Keratinocyte (primary cell): ENCODE measurements around the gene CDC14A. TPM values are rescaled to one million over a fixed set of nuclear protein-coding genes. Genes with fewer than 3 reads are reported as not detected.

Experiments used
- DNase-seq: peaks from one replicate; pipeline ENCODE4 v3.0.0-alpha.2; 2011; ENCODE audit warnings: low read depth, missing footprints, low spot score
- FAIRE-seq: peaks from 2 replicates; lab custom pipeline; 2011; peaks lifted over from hg19 to GRCh38; lab: Jason Lieb, UNC
- H2AFZ ChIP-seq: 2 replicates; pipeline ENCODE4 v1.6.0; 2012; ENCODE audit warnings: low read length, control low read depth, inconsistent platforms; ENCODE audit not compliant: control insufficient read depth
- H3K27ac ChIP-seq: 2 replicates; pipeline ENCODE4 v1.5.1; 2011; ENCODE audit warnings: low read length; ENCODE audit not compliant: control insufficient read depth, insufficient read depth
- H3K27me3 ChIP-seq: 3 replicates; pipeline ENCODE4 v1.6.0; 2011; ENCODE audit warnings: low read length; ENCODE audit not compliant: control insufficient read depth, insufficient read depth; ENCODE audit errors: extremely low read depth
- H3K36me3 ChIP-seq, 2 experiments: 2 replicates in 1 of 2; 3 replicates in 1 of 2; pipeline ENCODE4 v1.5.1; 2011; ENCODE audit warnings: low read length in 2 of 2, mild to moderate bottlenecking in 1 of 2; ENCODE audit not compliant: control insufficient read depth in 2 of 2, insufficient read depth in 2 of 2; ENCODE audit errors: extremely low read depth in 1 of 2
- H3K4me1 ChIP-seq: 3 replicates; pipeline ENCODE4 v1.5.1; 2011; ENCODE audit warnings: low read length; ENCODE audit not compliant: control insufficient read depth, insufficient read depth; ENCODE audit errors: extremely low read depth
- H3K4me2 ChIP-seq: 3 replicates; pipeline ENCODE4 v1.6.0; 2011; ENCODE audit warnings: low read depth, low read length; ENCODE audit not compliant: control insufficient read depth, insufficient read depth; ENCODE audit errors: extremely low read depth
- H3K4me3 ChIP-seq, 3 experiments: fragments of 200-600 bp in 1 of 3; sonication (generic) in 1 of 3; 2 replicates in 2 of 3; 3 replicates in 1 of 3; pipeline ENCODE4 v1.5.1; 2011 to 2016; ENCODE audit warnings: low read length in 3 of 3, mild to moderate bottlenecking in 3 of 3, control low read depth in 2 of 3, inconsistent platforms in 1 of 3, low read depth in 1 of 3, mixed read lengths in 1 of 3, mixed run types in 1 of 3, moderate library complexity in 1 of 3; ENCODE audit not compliant: control insufficient read depth in 2 of 3, insufficient read depth in 2 of 3; ENCODE audit errors: extremely low read depth in 1 of 3
- H3K79me2 ChIP-seq: 2 replicates; pipeline ENCODE4 v1.6.0; 2012; ENCODE audit warnings: low read length; ENCODE audit not compliant: control insufficient read depth, insufficient read depth
- H3K9ac ChIP-seq: 3 replicates; pipeline ENCODE4 v1.6.0; 2011; ENCODE audit warnings: low read length; ENCODE audit not compliant: control insufficient read depth, insufficient read depth; ENCODE audit errors: extremely low read depth
- H3K9me1 ChIP-seq: 3 replicates; pipeline ENCODE4 v1.6.0; 2011; ENCODE audit warnings: low read length; ENCODE audit not compliant: control insufficient read depth, insufficient read depth; ENCODE audit errors: extremely low read depth
- H3K9me3 ChIP-seq: 2 replicates; pipeline ENCODE4 v1.5.1; 2012; ENCODE audit warnings: low read depth, low read length; ENCODE audit not compliant: control insufficient read depth
- H4K20me1 ChIP-seq: 3 replicates; pipeline ENCODE4 v1.6.0; 2011; ENCODE audit warnings: low read length; ENCODE audit not compliant: control insufficient read depth, insufficient read depth; ENCODE audit errors: extremely low read depth
- CTCF ChIP-seq, 3 experiments: IDR thresholded peaks in 1 of 3; conservative IDR thresholded peaks in 1 of 3; optimal IDR thresholded peaks in 1 of 3; 2 replicates in 2 of 3; 3 replicates in 1 of 3; pipeline versions ENCODE3 to v1.5.1; 2011; ENCODE audit warnings: low read length in 3 of 3, mild to moderate bottlenecking in 3 of 3, moderate library complexity in 2 of 3, control low read depth in 1 of 3, inconsistent platforms in 1 of 3; ENCODE audit not compliant: insufficient read depth in 2 of 3; ENCODE audit errors: extremely low read depth in 1 of 3
- EZH2 ChIP-seq: IDR thresholded peaks from one replicate; pipeline ENCODE4 v1.6.1; 2012; ENCODE audit warnings: inconsistent platforms, mild to moderate bottlenecking, low read length, moderate library complexity
- dilution Hi-C: fragments of 300-500 bp; cut with MboI; formaldehyde crosslinking; loops from one replicate; pipeline ENCODE4 v1.7.0; 2020; ENCODE audit warnings: low sequenced_read_pairs; ENCODE audit not compliant: extremely low pct_ligation_motif_present
- polyA plus RNA-seq, 5 experiments: library from polyadenylated mRNA; depleted of rRNA in 3 of 5; stranded (reverse) in 3 of 5; stranded (forward) in 1 of 5; unstranded in 1 of 5; fragments of >200 nt; gene quantifications; 1 replicate in 1 of 5; 2 replicates in 3 of 5; 3 replicates in 1 of 5; pipeline versions ENCODE4 v1.2.1 to v1.2.3, GENCODE V29; 2011 to 2012; ENCODE audit warnings: missing spikeins in 2 of 5, low read depth in 1 of 5, low replicate concordance in 1 of 5

Gene CDC14A
- polyA plus RNA-seq, 1 donor (not counting 4 experiments of a cell fraction or from before 2014, with no cell fraction given): 2.2 TPM

DNA sequence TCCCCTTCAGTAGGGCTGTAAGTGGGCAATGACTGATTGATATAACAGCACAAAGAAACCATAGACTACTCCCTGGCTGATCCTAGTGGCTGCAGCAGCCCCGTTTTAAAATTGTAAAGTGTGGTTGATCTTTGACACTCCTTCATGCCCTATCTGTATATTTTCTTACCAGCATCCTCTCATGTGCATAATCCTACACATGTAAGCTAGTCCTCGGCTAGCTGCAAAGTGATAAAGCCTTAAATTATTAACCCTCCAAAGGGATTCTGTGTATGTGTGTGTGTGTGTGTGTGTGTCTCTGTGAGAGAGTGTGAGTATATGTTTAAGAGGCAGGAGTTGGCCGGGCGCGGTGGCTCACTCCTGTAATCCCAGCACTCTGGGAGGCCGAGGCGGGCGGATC lies 30.8 kb upstream of the CDC14A start:
- Histone ChIP-seq H4K20me1 (no peaks in the 10 kb centered on the region), H3K9me1 (no peaks in the 10 kb centered on the region), H3K9ac (no peak overlapping the region), H3K4me3 (no peak overlapping the region), H3K4me1 (no peaks in the 10 kb centered on the region), H3K9me3 (no peaks in the 10 kb centered on the region), H3K27me3 (no peaks in the 10 kb centered on the region), H3K79me2 (no peaks in the 10 kb centered on the region), H3K36me3 (no peaks in the 10 kb centered on the region), H2AFZ (no peak overlapping the region), H3K27ac (no peak overlapping the region), H3K4me2 (no peak overlapping the region)
- dilution Hi-C loops: no loop called here
- FAIRE-seq (no peak), DNase-seq (no peak)
- TF ChIP-seq EZH2: no peak
- TF ChIP-seq CTCF (optimal IDR thresholded peaks at IDR 0.05 in 1 of 3, IDR thresholded peaks at IDR 0.05 in 1 of 3, conservative IDR thresholded peaks at IDR 0.05 in 1 of 3; ENCODE audit: extremely low read depth in 1 of 3, insufficient read depth in 2 of 3, low read length in 3 of 3): no peak

DNA sequence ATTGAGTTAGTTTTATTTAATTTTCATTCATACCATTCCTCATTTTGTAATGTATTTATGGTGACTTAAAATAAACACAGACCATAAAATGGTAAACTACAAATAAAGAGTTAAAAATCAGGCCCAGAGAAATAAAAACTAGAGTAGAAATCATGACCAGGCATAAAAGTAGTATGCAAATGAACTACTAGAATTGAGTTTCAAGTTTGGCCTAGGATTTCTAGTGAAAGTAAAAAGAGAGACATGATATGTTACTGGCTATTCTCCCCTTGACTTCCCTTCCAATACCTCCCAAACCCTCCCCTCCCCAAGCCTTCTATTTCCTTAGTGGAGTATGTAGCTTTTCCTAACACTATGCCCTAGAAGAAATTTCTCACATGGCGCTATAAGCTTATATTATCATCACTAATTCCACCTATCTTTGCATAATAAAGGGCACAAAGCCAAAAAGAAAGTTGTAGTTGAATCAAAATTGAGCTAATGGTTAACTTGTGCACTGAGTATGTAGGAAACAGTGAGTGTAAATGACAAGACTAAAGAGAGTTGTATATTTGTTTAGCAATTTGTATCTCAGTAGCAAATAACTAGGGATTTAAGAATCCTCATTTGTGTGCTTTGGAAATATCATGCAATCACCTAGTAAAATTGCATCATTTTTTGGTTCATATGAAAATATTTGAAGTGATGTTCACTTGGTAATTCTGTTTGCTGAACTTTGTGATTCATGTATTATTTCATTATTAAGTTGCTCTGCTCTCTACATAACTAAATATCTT lies 29.7 kb upstream of the CDC14A start:
- H3K4me3 ChIP-seq: no peak overlapping the region
- dilution Hi-C loops: no loop called here
- H3K9me1 ChIP-seq: no peaks in the 10 kb centered on the region
- no peaks in the 10 kb centered on the region for H3K36me3 ChIP-seq
- DNase-seq (no peak), FAIRE-seq (no peak)
- H3K79me2 ChIP-seq: no peaks in the 10 kb centered on the region
- no peaks in the 10 kb centered on the region for H3K4me1 ChIP-seq
- no peak overlapping the region for H2AFZ ChIP-seq
- H3K4me2 ChIP-seq: no peak overlapping the region
- H3K9me3 ChIP-seq: no peaks in the 10 kb centered on the region
- TF ChIP-seq CTCF (optimal IDR thresholded peaks at IDR 0.05 in 1 of 3, IDR thresholded peaks at IDR 0.05 in 1 of 3, conservative IDR thresholded peaks at IDR 0.05 in 1 of 3; ENCODE audit: extremely low read depth in 1 of 3, insufficient read depth in 2 of 3, low read length in 3 of 3) (no peak), EZH2 (no peak)
- no peaks in the 10 kb centered on the region for H3K27me3 ChIP-seq
- no peak overlapping the region for H3K27ac ChIP-seq
- no peak overlapping the region for H3K9ac ChIP-seq
- no peaks in the 10 kb centered on the region for H4K20me1 ChIP-seq
